ENCODE results near the gene HPGD.

Gene HPGD

DNA sequence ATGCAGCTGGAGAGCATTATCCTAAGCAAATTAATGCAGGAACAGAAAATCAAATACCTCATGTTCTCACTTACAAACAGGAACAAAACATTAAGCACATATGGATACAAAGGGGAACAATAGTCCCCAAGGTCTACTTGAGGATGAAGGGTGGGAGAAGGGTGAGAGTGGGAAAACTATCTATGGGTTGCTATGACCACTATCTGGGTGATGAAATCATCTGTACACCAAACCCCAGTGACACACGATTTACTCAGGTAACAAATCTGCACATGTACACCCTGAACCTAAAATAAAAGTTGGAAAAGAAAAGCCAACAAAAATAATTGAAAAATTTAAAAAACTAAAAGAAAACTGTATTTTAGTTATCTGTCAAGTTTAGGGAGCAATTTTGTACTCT, 5.9 kb downstream of the HPGD start:
- TF ChIP-seq, protein P1, sequence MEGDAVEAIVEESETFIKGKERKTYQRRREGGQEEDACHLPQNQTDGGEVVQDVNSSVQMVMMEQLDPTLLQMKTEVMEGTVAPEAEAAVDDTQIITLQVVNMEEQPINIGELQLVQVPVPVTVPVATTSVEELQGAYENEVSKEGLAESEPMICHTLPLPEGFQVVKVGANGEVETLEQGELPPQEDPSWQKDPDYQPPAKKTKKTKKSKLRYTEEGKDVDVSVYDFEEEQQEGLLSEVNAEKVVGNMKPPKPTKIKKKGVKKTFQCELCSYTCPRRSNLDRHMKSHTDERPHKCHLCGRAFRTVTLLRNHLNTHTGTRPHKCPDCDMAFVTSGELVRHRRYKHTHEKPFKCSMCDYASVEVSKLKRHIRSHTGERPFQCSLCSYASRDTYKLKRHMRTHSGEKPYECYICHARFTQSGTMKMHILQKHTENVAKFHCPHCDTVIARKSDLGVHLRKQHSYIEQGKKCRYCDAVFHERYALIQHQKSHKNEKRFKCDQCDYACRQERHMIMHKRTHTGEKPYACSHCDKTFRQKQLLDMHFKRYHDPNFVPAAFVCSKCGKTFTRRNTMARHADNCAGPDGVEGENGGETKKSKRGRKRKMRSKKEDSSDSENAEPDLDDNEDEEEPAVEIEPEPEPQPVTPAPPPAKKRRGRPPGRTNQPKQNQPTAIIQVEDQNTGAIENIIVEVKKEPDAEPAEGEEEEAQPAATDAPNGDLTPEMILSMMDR (conservative IDR thresholded peaks at IDR 0.05; ENCODE audit: low read depth) = no peak
- ChIA-PET POLR2A (ENCODE audit: low non-redundant PET) (no interaction called here), CTCF (no interaction called here)
- no peak for DNase-seq (ENCODE audit: low spot score)
- no peak overlapping the region for H3K27ac ChIP-seq

DNA sequence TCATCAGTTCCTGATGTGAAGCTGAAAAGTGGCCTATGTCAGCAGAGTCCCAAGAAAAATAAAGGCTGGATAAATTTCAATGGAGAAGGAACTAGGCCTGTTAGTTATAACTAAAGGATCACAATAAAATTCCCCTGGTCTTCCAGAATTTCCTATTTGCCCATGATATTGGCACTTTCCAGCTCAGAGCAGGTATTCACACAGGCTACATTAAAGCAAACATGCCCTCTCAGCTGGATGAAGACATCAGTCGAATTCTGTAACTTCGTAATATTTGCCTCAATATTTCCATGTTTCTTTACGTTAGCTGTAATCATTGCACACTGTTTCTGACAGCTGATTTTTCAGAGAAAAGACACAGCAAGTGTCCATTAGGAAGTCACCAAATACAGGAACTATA, 9.5 kb downstream of the HPGD start:
- ChIA-PET POLR2A (ENCODE audit: low non-redundant PET) (no interaction called here), CTCF (interaction anchor here (0.6 to 1.0 kb wide), 3 partner anchors 9 to 79 kb away, joined by 3 read pairs; partner anchors contain the start of gene HPGD)
- no peak overlapping the region for H3K27ac ChIP-seq
- TF ChIP-seq, protein P1 (conservative IDR thresholded peaks at IDR 0.05; ENCODE audit: low read depth) = no peak
- no peak for DNase-seq (ENCODE audit: low spot score)

DNA sequence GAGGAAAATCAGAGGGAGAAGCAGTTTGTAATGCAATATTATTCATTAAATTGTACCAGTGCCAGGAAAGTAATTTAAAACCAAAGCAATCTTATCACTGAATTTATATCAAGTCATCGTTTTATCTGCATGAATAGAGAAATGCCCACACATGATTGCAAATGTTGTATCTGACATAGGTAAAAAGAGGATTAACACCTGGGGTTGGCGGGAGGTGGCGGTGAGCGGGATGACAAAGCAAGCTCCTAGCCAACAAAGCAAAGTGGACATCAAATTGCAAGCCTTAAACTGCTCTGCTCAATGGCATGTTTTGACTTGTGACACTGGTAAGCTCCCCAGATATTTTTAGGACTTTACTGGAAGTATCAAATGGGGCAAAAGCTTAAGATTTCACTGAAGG, 16.4 kb downstream of the HPGD start:
- H3K27ac ChIP-seq = no peak overlapping the region

GRCh38 chr4:174505007-174505406, 17.3 kb downstream of the HPGD start:
- TF ChIP-seq, protein P1 (conservative IDR thresholded peaks at IDR 0.05; ENCODE audit: low read depth) = no peak
- no peak for DNase-seq (ENCODE audit: low spot score)
- no peak overlapping the region for H3K27ac ChIP-seq
- POLR2A ChIA-PET (ENCODE audit: low non-redundant PET) = no interaction called here
- CTCF ChIA-PET = no interaction called here

More for the DNA sequence above, 16.4 kb downstream of the HPGD start:
- CTCF ChIA-PET = no interaction called here
- POLR2A ChIA-PET (ENCODE audit: low non-redundant PET) = no interaction called here
- DNase-seq (ENCODE audit: low spot score) = no peak
- TF ChIP-seq, protein P1 (conservative IDR thresholded peaks at IDR 0.05; ENCODE audit: low read depth) = no peak

GRCh38 chr4:174503079-174503715, 19.1 kb downstream of the HPGD start:
- TF ChIP-seq, protein P1 (conservative IDR thresholded peaks at IDR 0.05; ENCODE audit: low read depth) = no peak
- DNase-seq (ENCODE audit: low spot score) = peak; percentile 36
- CTCF ChIA-PET = interaction anchor here (0.6 kb wide), 2 partner anchors 10 to 13 kb away, joined by 3 read pairs; no protein-coding TSS in a partner anchor
- H3K27ac ChIP-seq = peak overlapping the region; percentile 65
- POLR2A ChIA-PET (ENCODE audit: low non-redundant PET) = interaction anchor here (0.6 kb wide), 1 partner anchor 1133 kb away, joined by 3 read pairs; the partner anchor contains the start of gene SAP30

- no peak overlapping the region for H3K27ac ChIP-seq
- ChIA-PET POLR2A (ENCODE audit: low non-redundant PET) (no interaction called here), CTCF (no interaction called here)
- TF ChIP-seq, protein P1 (conservative IDR thresholded peaks at IDR 0.05; ENCODE audit: low read depth) = no peak
- no peak for DNase-seq (ENCODE audit: low spot score)
Observed at GRCh38 chr4:174496631-174497432, 25.5 kb downstream of the HPGD start.

Measured in RWPE1 (cell line).